GM21717 (cell line): ENCODE results near the gene ISX.

Source experiments
- ATAC-seq: cut with Tn5 transposase; IDR thresholded peaks from one replicate; pipeline ENCODE4 v1.9.1; 2021; ENCODE audit warnings: mild to moderate bottlenecking, moderate library complexity; ENCODE audit not compliant: unreplicated experiment

The ISX gene

GRCh38 chr22:35103761-35104160 is 37.8 kb downstream of the ISX start:
- no peak for ATAC-seq

GRCh38 chr22:35104491-35104890 is 38.5 kb downstream of the ISX start:
- no peak for ATAC-seq

GRCh38 chr22:35109616-35110015 is 43.7 kb downstream of the ISX start:
- no peak for ATAC-seq

DNA sequence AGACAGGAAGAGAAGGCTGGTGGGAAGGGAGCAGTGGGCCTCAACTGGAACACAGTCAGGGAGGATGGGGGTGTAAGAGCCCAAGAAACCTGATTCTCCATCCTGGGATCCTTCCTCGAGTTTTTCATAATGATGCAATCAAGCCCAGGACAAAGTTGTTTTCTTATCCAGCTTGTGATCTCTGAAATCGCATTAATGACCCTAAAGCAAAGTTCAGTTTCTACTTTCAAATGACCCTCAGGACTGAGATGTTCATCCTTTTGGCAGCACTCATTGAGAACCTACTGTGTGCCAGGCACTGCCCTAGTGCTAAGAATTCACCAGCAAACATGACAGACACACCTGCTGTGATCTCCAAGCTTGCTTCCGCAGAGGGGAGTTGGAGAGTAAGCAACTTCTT is 45.3 kb downstream of the ISX start:
- no peak for ATAC-seq

DNA sequence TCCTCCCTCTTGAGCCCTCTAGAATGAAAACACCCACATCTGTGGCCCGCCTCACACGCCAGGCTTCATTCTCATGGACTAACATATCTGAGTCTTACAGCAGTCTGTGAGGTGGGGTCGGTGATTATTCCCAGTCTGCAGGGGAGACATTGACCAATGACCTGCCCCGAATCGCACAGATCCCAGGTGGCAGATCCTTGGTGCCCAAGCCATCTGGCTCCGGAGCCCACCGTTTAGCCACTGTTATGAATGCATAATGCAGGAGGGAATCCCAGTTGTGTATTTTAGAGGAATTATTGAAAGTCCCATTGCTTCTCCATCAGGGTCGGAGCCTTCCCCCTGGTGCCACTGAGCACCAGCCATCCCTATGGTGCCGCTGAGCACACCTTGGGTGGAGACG is 47.4 kb downstream of the ISX start:
- no peak for ATAC-seq

GRCh38 chr22:35114131-35114980 is 48.4 kb downstream of the ISX start:
- ATAC-seq, result no peak

GRCh38 chr22:35115515-35115914 is 49.6 kb downstream of the ISX start:
- no peak for ATAC-seq

DNA sequence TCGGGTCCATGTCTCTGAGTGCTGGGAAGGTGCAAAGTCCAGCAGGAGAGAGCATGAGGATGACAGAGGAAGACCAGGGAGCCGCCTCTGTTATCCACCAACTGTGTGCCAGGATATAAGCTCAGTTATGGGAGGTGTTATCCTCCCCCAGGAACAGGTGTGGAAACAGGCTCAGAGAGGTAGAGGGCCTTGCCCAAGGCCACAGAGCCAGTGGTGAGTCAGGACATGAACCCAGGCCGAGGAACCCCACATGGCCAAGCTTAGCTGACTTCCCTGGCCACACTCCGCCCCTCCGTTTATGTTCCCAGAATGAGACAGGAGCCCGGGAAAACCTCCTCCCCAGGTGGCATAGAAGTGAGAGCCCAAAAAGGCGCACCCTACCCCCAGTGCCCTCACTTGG is 50.3 kb downstream of the ISX start:
- no peak for ATAC-seq

DNA sequence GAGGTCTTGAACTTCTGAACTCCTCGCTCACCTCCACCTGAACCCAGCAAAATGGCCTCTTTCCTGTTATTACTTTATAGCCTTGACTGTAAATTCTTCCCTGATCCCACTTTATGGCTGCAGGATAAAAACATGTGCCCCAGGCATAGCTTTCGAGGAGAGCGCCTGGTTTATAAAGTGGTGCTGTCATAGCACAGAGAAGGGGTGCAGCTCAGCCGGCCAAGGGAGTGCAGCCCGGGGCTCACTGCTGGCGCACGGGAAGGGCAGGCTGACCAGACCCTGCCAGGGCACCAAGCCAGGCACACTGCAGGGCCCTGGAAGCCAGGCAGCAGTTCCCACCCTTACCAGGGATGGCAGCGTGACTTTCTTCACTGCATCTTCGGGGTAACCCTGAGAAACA is 50.9 kb downstream of the ISX start:
- no peak for ATAC-seq

DNA sequence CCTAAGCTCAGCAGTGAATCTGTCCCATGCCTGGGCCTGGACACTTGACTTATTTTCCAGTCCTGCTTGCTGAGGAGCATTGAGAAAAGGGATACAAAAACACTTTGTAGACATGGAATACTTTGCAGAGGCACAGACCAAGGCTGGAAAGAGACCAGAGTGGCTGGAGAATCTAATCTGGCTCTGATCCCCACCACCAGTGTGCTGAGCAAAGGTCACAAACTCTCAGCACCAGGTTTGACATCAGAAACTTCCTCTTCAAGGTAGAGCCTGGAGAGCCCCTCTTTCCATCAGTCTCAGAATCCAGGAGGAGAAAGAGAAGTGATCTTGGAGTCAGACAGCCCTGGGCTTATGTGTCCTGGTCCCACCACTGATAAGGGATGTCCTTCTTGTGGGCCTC is 53.5 kb downstream of the ISX start:
- ATAC-seq, result no peak

- ATAC-seq, result no peak
Measured at GRCh38 chr22:35124691-35125219, 58.8 kb downstream of the ISX start.

- ATAC-seq, result peak; percentile 56
Measured at GRCh38 chr22:35126993-35127392, 61.0 kb downstream of the ISX start.

- peak; percentile 44 for ATAC-seq
Measured at GRCh38 chr22:35128637-35129036, 62.7 kb downstream of the ISX start.

- no peak for ATAC-seq
Measured at GRCh38 chr22:35131525-35132000, 65.6 kb downstream of the ISX start.

- no peak for ATAC-seq
Measured at GRCh38 chr22:35132568-35132967, 66.6 kb downstream of the ISX start.

GRCh38 chr22:35133702-35134380 is 67.9 kb downstream of the ISX start:
- ATAC-seq, result no peak

GRCh38 chr22:35134637-35135036 is 68.7 kb downstream of the ISX start:
- ATAC-seq, result no peak

- no peak for ATAC-seq
Measured at GRCh38 chr22:35135165-35135564, 69.2 kb downstream of the ISX start.
